Stimulated activated effector memory CD8-positive, alpha-beta T cell treated with anti-CD3 and anti-CD28 coated beads, Interleukin-12 subunit alpha, Interleukin-12 subunit beta, amount 100 ng/mL, for 72 hours (primary cell): Measurements from ENCODE around the gene EVC2.
"Not testable (repeated sequence)": the region's sequence is repeated elsewhere in the genome, so short reads cannot be mapped to it uniquely, and the experiment has no call there.

Experiments
- ATAC-seq: fragments of 150-1000 bp; cut with Tn5 transposase; 2 replicates; pipeline ENCODE4 v1.10.0; 2021
- DNase-seq, 2 donors: peaks; one replicate each; pipeline ENCODE4 v3.0.0; 2021 to 2022; ENCODE audit warnings: low spot score in 2 of 2
- H3K27ac Mint-ChIP-seq: one replicate; pipeline ENCODE4 v1.8.0; 2022; ENCODE audit warnings: mild to moderate bottlenecking, mixed read lengths
- H3K36me3 Mint-ChIP-seq: one replicate; pipeline ENCODE4 v1.8.0; 2022; ENCODE audit warnings: mild to moderate bottlenecking, mixed read lengths
- H3K4me1 Mint-ChIP-seq: one replicate; pipeline ENCODE4 v1.8.0; 2022; ENCODE audit warnings: mixed read lengths
- H3K4me3 Mint-ChIP-seq: one replicate; pipeline ENCODE4 v1.8.0; 2022; ENCODE audit warnings: mild to moderate bottlenecking, mixed read lengths
- H3K9me3 Mint-ChIP-seq: one replicate; pipeline ENCODE4 v1.8.0; 2022; ENCODE audit warnings: mixed read lengths

The EVC2 gene

GRCh38 chr4:5728412-5728811 lies 20.1 kb upstream of the EVC2 start:
- ATAC-seq, H3K4me1 Mint-ChIP-seq, H3K9me3 Mint-ChIP-seq: not testable (repeated sequence)

DNA sequence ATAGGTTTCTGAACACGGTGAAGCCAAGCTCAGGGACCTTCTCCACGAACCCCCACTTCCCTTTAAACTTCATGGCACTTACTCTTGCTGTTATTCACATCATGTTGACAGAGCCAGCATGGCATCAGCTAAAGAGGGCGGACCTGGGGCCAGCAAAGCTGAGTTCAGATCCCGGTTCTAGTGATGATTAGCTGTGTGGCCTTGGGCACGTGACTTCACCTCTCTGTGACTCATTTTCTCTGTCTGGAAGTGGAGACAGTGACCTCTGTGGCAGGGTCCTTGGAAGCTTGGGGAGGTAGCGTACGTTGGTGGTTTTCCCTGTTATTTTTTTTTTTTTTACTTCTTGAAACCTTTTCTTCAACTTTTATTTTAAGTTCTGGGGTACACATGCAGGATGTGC lies 16.0 kb upstream of the EVC2 start:
- no peak for DNase-seq
- no peaks in the 10 kb centered on the region for H3K4me1 Mint-ChIP-seq
- no peak for ATAC-seq

More at GRCh38 chr4:5728412-5728811, 20.1 kb upstream of the EVC2 start:
- not testable (repeated sequence) for DNase-seq, H3K27ac Mint-ChIP-seq, H3K36me3 Mint-ChIP-seq, H3K4me3 Mint-ChIP-seq

DNA sequence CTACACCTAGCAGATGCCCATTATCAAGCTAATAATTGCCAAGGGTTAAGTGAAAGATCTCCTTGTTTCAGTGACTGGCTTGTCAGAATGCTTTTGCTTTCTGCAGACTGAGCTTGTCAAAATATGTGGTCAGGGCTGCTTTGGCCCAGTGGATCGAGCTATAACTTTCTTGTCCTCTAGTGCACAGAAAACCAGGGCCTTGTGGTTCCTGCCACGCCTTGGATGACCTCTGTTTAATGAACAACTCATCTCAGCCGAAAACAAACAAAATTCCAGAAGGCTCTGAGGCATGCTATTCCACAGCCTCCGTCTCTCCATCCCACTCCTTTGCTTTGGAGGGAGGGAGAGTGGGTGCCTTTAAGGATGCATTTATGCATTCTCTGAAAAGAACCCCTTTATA lies 14.0 kb upstream of the EVC2 start:
- Mint-ChIP-seq H3K27ac (no peak overlapping the region), H3K9me3 (peaks cover 2% of the 10 kb centered on the region), H3K4me3 (no peak overlapping the region), H3K36me3 (no peaks in the 10 kb centered on the region), H3K4me1 (no peaks in the 10 kb centered on the region)
- no peak for ATAC-seq
- DNase-seq, result no peak

More for the DNA sequence above, 16.0 kb upstream of the EVC2 start:
- no peak overlapping the region for H3K27ac Mint-ChIP-seq
- no peak overlapping the region for H3K4me3 Mint-ChIP-seq
- no peaks in the 10 kb centered on the region for H3K9me3 Mint-ChIP-seq
- peaks cover 6% of the 10 kb centered on the region for H3K36me3 Mint-ChIP-seq

GRCh38 chr4:5721923-5722322 lies 13.6 kb upstream of the EVC2 start:
- Mint-ChIP-seq H3K9me3 (peaks cover 2% of the 10 kb centered on the region), H3K4me1 (no peaks in the 10 kb centered on the region), H3K36me3 (no peaks in the 10 kb centered on the region), H3K27ac (no peak overlapping the region), H3K4me3 (no peak overlapping the region)
- no peak for ATAC-seq
- no peak for DNase-seq

DNA sequence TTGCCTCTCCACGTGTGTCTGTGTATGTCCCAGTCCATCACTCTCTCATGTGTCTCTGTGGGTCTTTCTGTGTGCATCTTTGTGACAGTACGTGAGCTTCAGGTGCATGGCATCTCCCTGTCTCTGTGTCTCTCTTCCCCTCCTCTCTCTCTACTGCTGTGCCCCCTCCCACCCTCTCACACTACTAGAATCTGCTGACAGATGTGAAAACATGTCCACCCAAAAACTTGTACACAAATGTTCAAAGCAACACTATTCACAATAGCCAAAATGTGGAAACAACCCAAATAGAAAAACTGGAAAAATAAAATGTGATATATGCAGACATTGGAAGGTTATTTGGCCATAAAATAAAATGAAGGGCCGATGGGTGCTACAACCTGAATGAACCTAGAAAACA lies 12.6 kb upstream of the EVC2 start:
- Mint-ChIP-seq H3K4me3 (no peak overlapping the region), H3K4me1 (no peaks in the 10 kb centered on the region), H3K27ac (no peak overlapping the region), H3K36me3 (no peaks in the 10 kb centered on the region), H3K9me3 (peaks cover 4% of the 10 kb centered on the region)
- ATAC-seq (no peak), DNase-seq (no peak)

DNA sequence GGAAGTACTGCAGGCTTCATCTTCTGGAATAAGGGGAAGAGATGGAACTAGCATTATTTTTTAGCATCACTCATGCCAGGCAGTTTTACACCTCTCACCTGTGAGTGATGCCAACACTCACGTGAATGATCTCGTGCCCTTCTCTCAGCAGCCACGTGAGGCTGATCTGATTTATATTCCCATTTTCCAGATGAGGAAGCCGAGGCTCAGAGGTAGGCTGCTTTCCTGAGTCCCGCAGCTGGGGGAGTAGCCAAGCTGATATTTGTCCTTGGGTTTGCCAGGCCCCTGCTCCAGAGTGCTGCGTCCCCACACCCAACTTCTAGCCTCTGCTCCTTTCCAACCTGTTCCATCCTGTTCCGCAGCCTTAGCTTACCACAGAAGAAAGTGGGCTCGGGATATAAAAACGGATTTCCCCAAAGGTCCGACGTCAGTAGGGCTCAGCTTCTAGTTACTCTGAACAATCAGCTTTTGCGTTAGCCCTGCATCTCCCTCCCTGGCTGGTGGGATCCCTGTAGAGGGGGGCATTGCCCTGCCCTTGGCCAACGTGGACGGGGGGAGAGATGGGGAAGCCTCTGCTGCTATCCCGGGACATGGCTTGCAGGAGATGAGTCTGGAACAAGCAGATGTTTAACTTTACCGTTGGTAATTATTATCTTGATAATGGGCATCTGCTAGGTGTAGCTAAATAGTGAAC lies 11.9 kb upstream of the EVC2 start:
- no peak for ATAC-seq
- peaks cover 4% of the 10 kb centered on the region for H3K9me3 Mint-ChIP-seq
- H3K36me3 Mint-ChIP-seq, result no peaks in the 10 kb centered on the region
- no peak overlapping the region for H3K4me3 Mint-ChIP-seq
- no peak for DNase-seq
- no peak overlapping the region for H3K27ac Mint-ChIP-seq
- H3K4me1 Mint-ChIP-seq, result no peaks in the 10 kb centered on the region

DNA sequence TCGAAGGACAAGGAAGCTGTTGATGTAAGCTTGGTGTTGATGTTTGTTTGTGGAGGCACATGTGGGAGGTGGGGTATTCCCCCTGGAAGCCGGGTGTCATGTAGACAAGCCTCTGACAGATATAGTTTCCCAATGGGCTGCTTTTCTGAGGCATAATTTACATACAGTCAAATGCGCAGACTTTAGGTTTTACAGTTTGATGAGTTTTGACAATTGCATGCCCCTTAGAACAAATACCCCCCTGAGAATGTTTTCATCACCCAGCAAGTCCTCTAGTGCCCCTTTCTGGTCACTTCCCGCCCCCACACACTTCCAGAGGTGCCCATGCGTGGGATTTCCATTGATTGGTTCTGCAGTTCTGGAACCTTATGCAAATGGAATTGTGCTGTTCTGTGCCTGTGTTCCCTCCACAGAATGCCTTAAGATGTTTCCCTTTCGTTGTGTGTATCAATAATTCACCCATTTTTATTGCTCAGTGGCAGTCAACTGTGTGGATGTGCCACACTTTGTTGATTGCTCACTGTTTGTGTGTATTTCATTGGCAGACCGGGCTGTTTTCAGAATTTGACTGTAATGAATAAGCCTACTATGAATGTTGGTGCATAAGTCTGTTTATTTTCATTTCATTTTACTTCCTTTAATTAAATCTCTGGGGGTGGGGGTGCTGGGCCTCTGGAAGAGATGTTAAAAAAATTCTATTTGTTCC lies 11.1 kb upstream of the EVC2 start:
- Mint-ChIP-seq H3K27ac (no peak overlapping the region), H3K9me3 (peaks cover 7% of the 10 kb centered on the region), H3K4me3 (no peak overlapping the region), H3K4me1 (no peaks in the 10 kb centered on the region), H3K36me3 (no peaks in the 10 kb centered on the region)
- ATAC-seq, result no peak
- no peak for DNase-seq

DNA sequence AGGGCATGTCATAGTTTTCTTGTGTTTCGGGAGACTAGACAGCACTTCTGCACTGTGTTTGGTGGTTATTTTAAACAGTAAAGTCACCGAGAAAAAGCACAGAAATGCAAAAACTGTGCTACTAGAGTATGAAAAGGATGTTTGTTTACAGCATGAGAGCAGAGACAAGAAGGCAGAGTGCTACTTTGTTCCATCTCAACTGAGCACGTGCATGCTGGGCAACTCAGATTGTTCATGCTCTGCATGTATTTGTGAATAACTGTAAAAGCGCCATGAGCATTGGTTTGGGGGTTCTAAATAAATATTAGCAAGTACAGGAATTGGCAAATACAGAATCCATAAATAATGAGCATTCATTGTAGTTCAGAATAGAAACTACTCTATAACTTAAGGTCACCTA lies 10.1 kb upstream of the EVC2 start:
- Mint-ChIP-seq H3K9me3 (peaks cover 14% of the 10 kb centered on the region), H3K27ac (no peak overlapping the region), H3K4me3 (no peak overlapping the region), H3K4me1 (no peaks in the 10 kb centered on the region), H3K36me3 (no peaks in the 10 kb centered on the region)
- DNase-seq (no peak), ATAC-seq (no peak)

DNA sequence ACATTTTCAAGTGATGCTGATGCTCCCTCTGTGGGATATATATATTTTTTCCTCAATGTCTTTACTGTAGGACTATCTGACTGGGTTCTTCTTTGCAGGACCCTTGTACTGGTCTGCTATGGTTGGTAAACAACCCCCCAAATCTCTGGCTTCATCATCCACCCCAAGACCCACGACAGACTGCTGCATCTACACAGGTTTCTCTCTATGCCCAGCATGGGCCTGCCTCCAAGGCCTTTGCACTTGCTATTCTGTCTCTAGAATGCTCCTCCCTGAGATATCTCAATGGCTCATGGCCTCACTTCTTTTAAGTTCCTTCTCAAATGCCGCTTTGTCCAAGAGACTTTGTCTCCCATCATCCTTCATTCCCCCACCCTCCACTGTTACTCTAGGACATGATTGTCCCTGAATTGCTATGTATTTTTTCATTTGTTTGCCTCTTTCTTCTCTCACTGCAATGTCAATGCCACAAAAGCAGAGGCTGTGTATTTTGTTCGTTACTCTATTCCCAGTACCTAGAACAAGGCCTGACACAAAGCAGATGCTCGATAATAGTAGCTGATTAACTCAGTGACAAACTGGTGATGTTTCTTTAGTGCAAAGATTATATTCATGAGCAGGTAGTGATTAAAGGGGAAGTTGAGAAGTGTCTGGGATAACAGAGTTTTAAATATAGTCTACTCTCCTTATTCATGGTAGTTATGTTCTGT lies 9.2 kb upstream of the EVC2 start:
- no peak for DNase-seq
- H3K36me3 Mint-ChIP-seq, result no peaks in the 10 kb centered on the region
- H3K27ac Mint-ChIP-seq, result no peak overlapping the region
- peaks cover 2% of the 10 kb centered on the region for H3K4me1 Mint-ChIP-seq
- H3K9me3 Mint-ChIP-seq, result peaks cover 14% of the 10 kb centered on the region
- no peak overlapping the region for H3K4me3 Mint-ChIP-seq
- ATAC-seq, result no peak

- Mint-ChIP-seq H3K4me1 (peaks cover 12% of the 10 kb centered on the region), H3K4me3 (no peak overlapping the region), H3K9me3 (peaks cover 18% of the 10 kb centered on the region), H3K27ac (no peak overlapping the region), H3K36me3 (no peaks in the 10 kb centered on the region)
- no peak for DNase-seq
- no peak for ATAC-seq
These were observed 8.0 kb upstream of the EVC2 start for GRCh38 chr4:5716391-5716790.

DNA sequence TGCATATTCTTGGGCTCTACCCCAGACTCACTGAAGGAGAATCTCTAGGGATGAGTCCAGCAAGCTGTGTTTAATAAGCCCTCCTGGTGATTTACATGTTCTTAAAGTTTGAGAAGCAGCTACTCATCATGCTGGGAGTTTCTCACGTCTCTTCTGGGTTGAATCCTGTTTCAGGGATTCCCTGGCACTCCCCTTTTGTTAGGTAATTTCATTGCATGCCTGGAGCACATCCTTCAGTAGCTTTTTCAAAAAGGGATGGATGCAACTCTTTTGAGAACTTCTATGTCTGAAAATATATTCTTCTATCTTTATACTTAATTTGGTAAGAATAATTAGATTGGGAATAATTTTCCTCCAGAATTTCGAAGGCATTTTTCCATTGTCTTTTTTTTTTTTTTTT lies 7.0 kb upstream of the EVC2 start:
- DNase-seq, result no peak
- H3K27ac Mint-ChIP-seq, result no peak overlapping the region
- H3K4me3 Mint-ChIP-seq, result no peak overlapping the region
- H3K9me3 Mint-ChIP-seq, result peaks cover 18% of the 10 kb centered on the region
- no peaks in the 10 kb centered on the region for H3K36me3 Mint-ChIP-seq
- peaks cover 17% of the 10 kb centered on the region for H3K4me1 Mint-ChIP-seq
- ATAC-seq, result no peak

- ATAC-seq (no peak), DNase-seq (no peak)
- peaks cover 18% of the 10 kb centered on the region for H3K9me3 Mint-ChIP-seq
- no peak overlapping the region for H3K27ac Mint-ChIP-seq
- H3K4me3 Mint-ChIP-seq, result no peak overlapping the region
- H3K36me3 Mint-ChIP-seq, result no peaks in the 10 kb centered on the region
- peaks cover 18% of the 10 kb centered on the region for H3K4me1 Mint-ChIP-seq
These were observed 5.5 kb upstream of the EVC2 start for GRCh38 chr4:5713861-5714260.

GRCh38 chr4:5712931-5713330 lies 4.6 kb upstream of the EVC2 start:
- H3K4me1 Mint-ChIP-seq, result peaks cover 18% of the 10 kb centered on the region
- H3K36me3 Mint-ChIP-seq, result no peaks in the 10 kb centered on the region
- no peak overlapping the region for H3K27ac Mint-ChIP-seq
- ATAC-seq (no peak), DNase-seq (no peak)
- peak overlapping the region; percentile 65 for H3K4me3 Mint-ChIP-seq
- H3K9me3 Mint-ChIP-seq, result peaks cover 18% of the 10 kb centered on the region

GRCh38 chr4:5712517-5712916 lies 4.2 kb upstream of the EVC2 start:
- Mint-ChIP-seq H3K9me3 (peaks cover 16% of the 10 kb centered on the region), H3K27ac (no peak overlapping the region), H3K4me1 (peaks cover 21% of the 10 kb centered on the region), H3K4me3 (peak overlapping the region; percentile 65), H3K36me3 (no peaks in the 10 kb centered on the region)
- ATAC-seq, result peak; percentile 71
- DNase-seq, result peak in 1 of 2 donors; percentile 61

DNA sequence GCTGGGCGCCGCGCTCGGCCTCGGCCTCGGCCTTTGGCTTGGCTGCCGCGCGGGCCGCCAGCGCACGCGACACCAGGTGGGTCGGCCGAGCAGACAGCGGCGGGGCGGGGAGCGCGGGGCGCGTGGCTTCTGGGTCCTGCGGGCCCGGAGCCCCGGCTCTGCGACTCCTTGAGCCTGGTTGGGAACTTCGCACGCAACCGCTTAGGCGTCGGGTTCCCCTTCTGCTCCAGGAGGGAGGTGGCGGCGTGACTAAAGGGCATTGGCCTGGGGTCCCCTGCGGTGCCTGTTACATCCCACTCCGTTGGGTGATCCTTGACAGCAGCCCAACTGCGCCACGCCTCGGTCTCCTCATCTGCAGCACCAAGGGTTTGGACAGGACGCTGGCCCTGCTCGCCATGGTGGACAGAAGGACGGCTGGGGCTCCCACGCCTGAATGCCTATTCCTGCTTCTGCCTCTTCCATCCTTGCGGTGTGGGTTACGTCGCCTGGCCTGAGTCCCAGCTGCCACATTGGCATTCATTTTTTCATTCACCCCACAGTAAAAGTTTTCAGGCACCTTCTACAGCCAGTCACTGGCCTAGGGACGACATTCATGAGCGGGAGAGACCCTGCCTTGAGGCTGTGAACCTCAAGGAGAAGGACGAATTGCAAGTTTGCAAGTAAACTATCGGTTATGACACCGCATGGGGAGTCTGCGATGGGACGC lies 3.3 kb upstream of the EVC2 start:
- DNase-seq (no peak), ATAC-seq (peak; percentile 8)
- peaks cover 14% of the 10 kb centered on the region for H3K9me3 Mint-ChIP-seq
- H3K4me3 Mint-ChIP-seq, result peak overlapping the region; percentile 65
- no peak overlapping the region for H3K27ac Mint-ChIP-seq
- no peaks in the 10 kb centered on the region for H3K36me3 Mint-ChIP-seq
- peaks cover 26% of the 10 kb centered on the region for H3K4me1 Mint-ChIP-seq
